Epithelial cell of proximal tubule (primary cell): ENCODE data around the gene CST9. TPM values are rescaled to one million over a fixed set of nuclear protein-coding genes. Genes with fewer than 3 reads are reported as not detected.
"Not testable (repeated sequence)": the region's sequence is repeated elsewhere in the genome, so short reads cannot be mapped to it uniquely, and the experiment has no call there.

Experiments used
- DNase-seq: peaks from one replicate; pipeline ENCODE4 v3.0.0-alpha.2; 2011; ENCODE audit warnings: low read depth
- H3K4me3 ChIP-seq: 2 replicates; pipeline ENCODE4 v1.5.1; 2011; ENCODE audit warnings: low read depth, mild to moderate bottlenecking, low read length
- CTCF ChIP-seq: conservative IDR thresholded peaks from 2 replicates; pipeline ENCODE4 v1.5.1; 2012; ENCODE audit warnings: low read depth, mild to moderate bottlenecking, low read length
- total RNA-seq: library from RNA; depleted of rRNA; stranded (reverse); fragments of >200 nt; gene quantifications from 2 replicates; pipeline ENCODE4 v1.2.3, GENCODE V29; 2015

CST9 gene
- total RNA-seq, 1 donor from 2014 or later, result not detected

GRCh38 chr20:23636908-23637281 lies 31.2 kb upstream of the CST9 start:
- no peak for TF ChIP-seq CTCF

GRCh38 chr20:23636182-23636907 lies 30.6 kb upstream of the CST9 start:
- DNase-seq, result no peak
- H3K4me3 ChIP-seq, result peak overlapping the region; percentile 74
- TF ChIP-seq CTCF, result no peak

More at GRCh38 chr20:23636908-23637281, 31.2 kb upstream of the CST9 start:
- no peak for DNase-seq
- peak overlapping the region; percentile 74 for H3K4me3 ChIP-seq

GRCh38 chr20:23635768-23636090 lies 30.0 kb upstream of the CST9 start:
- DNase-seq, result not testable (repeated sequence)
- H3K4me3 ChIP-seq, result peak overlapping the region; percentile 74

GRCh38 chr20:23634985-23635767 lies 29.5 kb upstream of the CST9 start:
- no peak for TF ChIP-seq CTCF
- DNase-seq, result no peak
- H3K4me3 ChIP-seq, result peak overlapping the region; percentile 12

- H3K4me3 ChIP-seq, result no peak overlapping the region
- no peak for TF ChIP-seq CTCF
- no peak for DNase-seq
These were observed 28.5 kb upstream of the CST9 start for GRCh38 chr20:23634044-23634801.

GRCh38 chr20:23632711-23633573 lies 27.2 kb upstream of the CST9 start:
- TF ChIP-seq CTCF, result no peak
- DNase-seq, result no peak
- H3K4me3 ChIP-seq, result no peak overlapping the region
